NCI-H748 (cell line): ENCODE data around the gene IGHMBP2.
A peak's percentile ranks its signal among the peaks of the same experiment; 100 is the strongest.

Experiments used
- DNase-seq: peaks from one replicate; lab custom pipeline; 2025; ENCODE audit not compliant: unreplicated experiment; lab: John Stamatoyannopoulos, UW

The IGHMBP2 gene

GRCh38 chr11:68925611-68926010 lies 21.9 kb downstream of the IGHMBP2 start:
- no peak for DNase-seq

- DNase-seq, result no peak
Measured at GRCh38 chr11:68927280-68928135, 23.8 kb downstream of the IGHMBP2 start.

- no peak for DNase-seq
Measured at GRCh38 chr11:68928136-68928880, 24.6 kb downstream of the IGHMBP2 start.

- DNase-seq, result no peak
Measured at GRCh38 chr11:68929135-68929534, 25.4 kb downstream of the IGHMBP2 start.

GRCh38 chr11:68929706-68930570 lies 26.2 kb downstream of the IGHMBP2 start:
- DNase-seq, result no peak

- DNase-seq, result no peak
Measured at GRCh38 chr11:68930991-68931855, 27.5 kb downstream of the IGHMBP2 start.

- DNase-seq, result no peak
Measured at GRCh38 chr11:68931911-68932310, 28.2 kb downstream of the IGHMBP2 start.

GRCh38 chr11:68932358-68932757 lies 28.7 kb downstream of the IGHMBP2 start:
- DNase-seq, result no peak

GRCh38 chr11:68932933-68933577 lies 29.4 kb downstream of the IGHMBP2 start:
- no peak for DNase-seq

GRCh38 chr11:68933605-68934320 lies 30.1 kb downstream of the IGHMBP2 start:
- DNase-seq, result peak; percentile 88

GRCh38 chr11:68934321-68934645 lies 30.6 kb downstream of the IGHMBP2 start:
- DNase-seq, result no peak

- no peak for DNase-seq
Measured at GRCh38 chr11:68934666-68935065, 31.0 kb downstream of the IGHMBP2 start.

- DNase-seq, result no peak
Measured at GRCh38 chr11:68935066-68935465, 31.4 kb downstream of the IGHMBP2 start.

GRCh38 chr11:68935516-68936357 lies 32.0 kb downstream of the IGHMBP2 start:
- DNase-seq, result no peak

- DNase-seq, result no peak
Measured at GRCh38 chr11:68936358-68936636, 32.6 kb downstream of the IGHMBP2 start.

- no peak for DNase-seq
Measured at GRCh38 chr11:68936676-68937620, 33.3 kb downstream of the IGHMBP2 start.

GRCh38 chr11:68938088-68938487 lies 34.4 kb downstream of the IGHMBP2 start:
- DNase-seq, result no peak
